Measurements from ENCODE around the gene ADPRS. TPM values are rescaled to one million over a fixed set of nuclear protein-coding genes. Genes with fewer than 3 reads are reported as not detected.

ADPRS gene
- total and polyA plus RNA-seq, 2 donors (not counting 3 experiments of a cell fraction or from before 2014, with no cell fraction given), result 32.9 to 48.1 TPM

- H3K9me3 ChIP-seq (replicated peaks; ENCODE audit: control insufficient read depth, insufficient read depth, low read length), result no peaks in the 10 kb centered on the region
- no peak overlapping the region for H2AFZ ChIP-seq (ENCODE audit: low read depth, low read length)
- intact Hi-C loops (cut with micrococcal nuclease), result no loop called here
- peaks cover 5% of the 10 kb centered on the region for H3K4me1 ChIP-seq (ENCODE audit: control insufficient read depth, extremely low read depth, insufficient read depth, low read length)
- DNase-seq (ENCODE audit: low read depth, low spot score), result no peak
- H3K27me3 ChIP-seq (ENCODE audit: control insufficient read depth in 2 of 2, insufficient read depth in 2 of 2, low read length in 2 of 2), result no peaks in the 10 kb centered on the region
- H4K20me1 ChIP-seq (replicated peaks; ENCODE audit: control insufficient read depth, extremely low read depth, insufficient read depth, low read length), result no peaks in the 10 kb centered on the region
- no TSS peak for BruUV-seq (replicated peaks)
- CTCF ChIA-PET, result interaction anchor here (1.5 to 13.8 kb wide), 4 partner anchors 40 to 192 kb away, joined by 5 to 233 read pairs (median 5); partner anchors contain the start of gene TRAPPC3
- TF ChIP-seq FOS (IDR thresholded peaks at IDR 0.05; ENCODE audit: borderline replicate concordance, insufficient read depth, low read length) (no peak), POLR2A (IDR thresholded peaks at IDR 0.05; ENCODE audit: low read depth, low read length) (no peak), MYC (IDR thresholded peaks at IDR 0.05; ENCODE audit: low read depth, low read length) (no peak), JUN (IDR thresholded peaks at IDR 0.05; ENCODE audit: borderline replicate concordance, insufficient read depth, insufficient read length, low read depth) (no peak), POLR2AphosphoS5 (IDR thresholded peaks at IDR 0.05; ENCODE audit: insufficient read depth, low read depth, low read length) (no peak), GATA2 (IDR thresholded peaks at IDR 0.05; ENCODE audit: insufficient read depth, insufficient read length, low read depth, low read length) (no peak), EZH2 (IDR thresholded peaks at IDR 0.05; ENCODE audit: borderline replicate concordance, low read depth, low read length, severe bottlenecking) (no peak)
- TF ChIP-seq, protein P1, sequence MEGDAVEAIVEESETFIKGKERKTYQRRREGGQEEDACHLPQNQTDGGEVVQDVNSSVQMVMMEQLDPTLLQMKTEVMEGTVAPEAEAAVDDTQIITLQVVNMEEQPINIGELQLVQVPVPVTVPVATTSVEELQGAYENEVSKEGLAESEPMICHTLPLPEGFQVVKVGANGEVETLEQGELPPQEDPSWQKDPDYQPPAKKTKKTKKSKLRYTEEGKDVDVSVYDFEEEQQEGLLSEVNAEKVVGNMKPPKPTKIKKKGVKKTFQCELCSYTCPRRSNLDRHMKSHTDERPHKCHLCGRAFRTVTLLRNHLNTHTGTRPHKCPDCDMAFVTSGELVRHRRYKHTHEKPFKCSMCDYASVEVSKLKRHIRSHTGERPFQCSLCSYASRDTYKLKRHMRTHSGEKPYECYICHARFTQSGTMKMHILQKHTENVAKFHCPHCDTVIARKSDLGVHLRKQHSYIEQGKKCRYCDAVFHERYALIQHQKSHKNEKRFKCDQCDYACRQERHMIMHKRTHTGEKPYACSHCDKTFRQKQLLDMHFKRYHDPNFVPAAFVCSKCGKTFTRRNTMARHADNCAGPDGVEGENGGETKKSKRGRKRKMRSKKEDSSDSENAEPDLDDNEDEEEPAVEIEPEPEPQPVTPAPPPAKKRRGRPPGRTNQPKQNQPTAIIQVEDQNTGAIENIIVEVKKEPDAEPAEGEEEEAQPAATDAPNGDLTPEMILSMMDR (IDR thresholded peaks at IDR 0.05; ENCODE audit: extremely low read depth in 1 of 2, insufficient read depth in 1 of 2, low read depth in 1 of 2, low read length in 2 of 2), result no peak
- TF ChIP-seq, protein P2, sequence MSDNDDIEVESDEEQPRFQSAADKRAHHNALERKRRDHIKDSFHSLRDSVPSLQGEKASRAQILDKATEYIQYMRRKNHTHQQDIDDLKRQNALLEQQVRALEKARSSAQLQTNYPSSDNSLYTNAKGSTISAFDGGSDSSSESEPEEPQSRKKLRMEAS (IDR thresholded peaks at IDR 0.05; ENCODE audit: insufficient read depth, insufficient read length), result no peak
- H3K9ac ChIP-seq (replicated peaks; ENCODE audit: extremely low read depth, insufficient read depth, low read length), result no peak overlapping the region
- H3K9me1 ChIP-seq (replicated peaks; ENCODE audit: control insufficient read depth, extremely low read depth, insufficient read depth, low read length), result no peaks in the 10 kb centered on the region
- no peak for FAIRE-seq
- no peak overlapping the region for H3K4me3 ChIP-seq (replicated peaks in 1 of 3; ENCODE audit: insufficient read depth in 1 of 3, low read depth in 1 of 3, low read length in 3 of 3)
- H3K4me2 ChIP-seq (ENCODE audit: insufficient read depth, low read length), result no peak overlapping the region
- dilution Hi-C loops (cut with MboI; ENCODE audit: extremely low pct_ligation_motif_present, low sequenced_read_pairs), result no loop called here
- H3K27ac ChIP-seq (ENCODE audit: insufficient read depth, low read depth, low read length), result no peak overlapping the region
- peaks cover 16 to 38% of the 10 kb centered on the region in 2 experiments for H3K36me3 ChIP-seq (ENCODE audit: control insufficient read depth in 2 of 2, extremely low read depth in 1 of 2, insufficient read depth in 2 of 2, low read length in 2 of 2)
- H3K79me2 ChIP-seq (ENCODE audit: control insufficient read depth, insufficient read depth, low read length), result peaks cover 22% of the 10 kb centered on the region
- POLR2A ChIA-PET, result no interaction called here
Observed at GRCh38 chr1:36093929-36094328, 5.2 kb downstream of the ADPRS start.

All from endothelial cell of umbilical vein (primary cell).